ENCODE measurements around the gene PIEZO1.

PIEZO1 gene

GRCh38 chr16:88764913-88765349, 20.1 kb downstream of the PIEZO1 start:
- no peak for DNase-seq

DNA sequence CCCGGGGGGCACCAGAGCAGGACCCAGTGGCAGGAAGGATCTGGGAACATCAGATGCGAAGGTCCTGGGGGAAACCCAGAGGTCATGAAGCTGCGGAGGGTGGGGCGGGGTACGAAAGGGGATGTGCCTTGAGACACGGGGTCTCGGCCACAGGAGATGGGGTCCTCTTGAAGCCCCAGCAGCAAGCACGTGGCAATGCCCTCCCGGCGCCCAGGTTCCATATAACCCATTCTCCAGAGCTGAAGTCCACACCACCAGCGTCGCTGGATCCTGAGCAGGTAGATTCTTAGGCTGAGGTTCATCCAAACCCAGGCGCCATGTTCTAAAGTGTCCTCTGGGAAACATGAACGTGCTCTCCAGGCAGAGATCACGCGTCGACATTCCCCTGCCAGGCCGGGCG, 20.9 kb downstream of the PIEZO1 start:
- no peak for DNase-seq

DNA sequence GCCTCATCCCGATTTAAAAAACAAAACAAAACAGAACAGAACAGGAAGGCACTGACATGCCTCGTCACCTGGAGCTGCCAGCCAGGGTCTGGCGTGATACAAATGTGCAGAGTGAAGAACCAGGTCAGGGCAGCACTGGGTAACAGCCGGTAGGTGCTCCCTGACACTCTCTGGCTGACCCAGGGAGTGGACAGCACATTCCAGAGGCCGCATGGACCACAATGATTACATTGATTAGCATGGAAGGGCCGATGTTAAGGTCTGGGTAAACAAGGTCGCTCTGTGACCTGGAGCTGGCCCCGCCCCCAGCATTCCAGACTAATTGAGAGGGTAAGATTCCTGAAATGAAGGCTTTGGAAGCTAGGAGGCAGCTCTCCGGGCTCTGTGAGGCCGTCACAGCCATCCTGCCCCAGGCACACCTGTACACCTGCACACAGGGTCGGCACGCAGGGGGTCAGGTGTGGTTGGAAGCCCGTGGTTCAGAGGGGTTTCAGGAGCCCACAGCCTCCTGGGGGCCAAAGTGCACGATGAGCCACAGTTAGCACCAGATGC, 21.4 kb downstream of the PIEZO1 start:
- no peak for DNase-seq

DNA sequence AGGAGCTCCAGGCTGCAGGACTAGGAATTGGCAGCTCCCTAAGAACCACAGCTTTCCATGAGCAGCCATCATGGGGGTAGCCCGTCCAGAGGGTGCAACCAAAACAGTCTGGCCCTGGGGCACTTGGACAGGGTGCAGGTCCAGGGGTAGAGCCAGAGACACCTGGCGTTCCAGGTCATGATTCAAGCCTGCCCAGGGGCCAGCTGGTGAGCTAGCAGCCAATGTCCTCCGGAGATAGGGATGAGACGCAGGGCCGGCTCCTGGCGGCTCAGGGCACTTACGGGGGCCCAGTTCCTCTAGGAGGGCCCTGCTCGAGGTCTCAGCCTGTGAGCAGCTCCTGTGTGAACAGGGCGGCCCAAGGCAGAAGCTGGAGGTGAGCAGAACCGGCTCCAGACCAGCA, 22.1 kb downstream of the PIEZO1 start:
- no peak for DNase-seq

DNA sequence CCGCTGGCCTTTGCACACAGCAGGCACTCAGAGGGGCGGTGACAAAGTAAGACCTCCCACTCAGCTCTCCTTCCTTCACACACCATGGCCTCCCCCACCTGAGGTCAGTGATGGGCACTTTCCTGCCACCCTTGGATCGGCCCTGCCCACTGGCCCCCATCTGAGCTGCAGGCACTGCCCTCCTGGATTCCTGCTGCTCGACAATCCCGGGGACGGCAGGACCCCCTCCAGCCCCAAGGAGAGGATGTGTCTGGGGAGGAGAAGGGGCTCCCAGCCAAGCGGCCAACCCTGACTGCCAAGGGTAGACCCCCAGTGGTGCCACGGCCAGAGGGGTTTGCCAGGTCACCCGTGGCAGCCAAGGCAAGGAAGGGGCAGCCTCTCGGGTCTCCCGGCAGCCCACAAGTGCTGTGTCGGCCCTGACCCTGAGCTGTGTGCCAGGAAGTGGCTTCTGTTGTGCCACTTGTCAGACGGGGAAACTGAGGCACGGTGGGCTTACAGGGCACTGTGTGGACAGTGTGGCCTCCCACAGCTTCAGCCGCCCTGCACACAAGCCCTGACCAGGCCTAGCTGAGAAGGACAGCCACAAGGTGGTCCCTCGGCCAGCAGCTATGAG, 22.7 kb downstream of the PIEZO1 start:
- DNase-seq = no peak

DNA sequence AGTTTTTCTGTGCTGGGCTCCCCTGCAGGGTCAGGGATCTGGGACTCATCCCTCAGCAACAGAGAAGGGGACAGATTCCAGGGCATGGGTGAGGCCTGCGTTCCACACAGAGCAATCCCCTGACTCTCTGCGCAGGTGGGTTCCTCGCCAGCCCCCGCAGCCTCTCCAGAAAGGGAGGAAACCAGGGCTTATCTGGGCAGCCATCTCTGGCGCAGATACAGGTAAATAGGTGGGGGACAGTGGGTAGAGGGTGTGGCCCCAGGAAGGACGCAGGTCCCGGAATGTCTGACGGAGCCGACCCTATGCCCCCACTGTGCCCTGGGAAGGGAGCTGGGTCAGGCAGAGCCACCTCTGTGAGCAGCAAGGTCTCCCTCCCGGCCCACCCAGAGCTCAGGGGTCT, 23.2 kb downstream of the PIEZO1 start:
- no peak for DNase-seq

- no peak for DNase-seq
Measured at GRCh38 chr16:88761143-88761534, 23.9 kb downstream of the PIEZO1 start.

DNA sequence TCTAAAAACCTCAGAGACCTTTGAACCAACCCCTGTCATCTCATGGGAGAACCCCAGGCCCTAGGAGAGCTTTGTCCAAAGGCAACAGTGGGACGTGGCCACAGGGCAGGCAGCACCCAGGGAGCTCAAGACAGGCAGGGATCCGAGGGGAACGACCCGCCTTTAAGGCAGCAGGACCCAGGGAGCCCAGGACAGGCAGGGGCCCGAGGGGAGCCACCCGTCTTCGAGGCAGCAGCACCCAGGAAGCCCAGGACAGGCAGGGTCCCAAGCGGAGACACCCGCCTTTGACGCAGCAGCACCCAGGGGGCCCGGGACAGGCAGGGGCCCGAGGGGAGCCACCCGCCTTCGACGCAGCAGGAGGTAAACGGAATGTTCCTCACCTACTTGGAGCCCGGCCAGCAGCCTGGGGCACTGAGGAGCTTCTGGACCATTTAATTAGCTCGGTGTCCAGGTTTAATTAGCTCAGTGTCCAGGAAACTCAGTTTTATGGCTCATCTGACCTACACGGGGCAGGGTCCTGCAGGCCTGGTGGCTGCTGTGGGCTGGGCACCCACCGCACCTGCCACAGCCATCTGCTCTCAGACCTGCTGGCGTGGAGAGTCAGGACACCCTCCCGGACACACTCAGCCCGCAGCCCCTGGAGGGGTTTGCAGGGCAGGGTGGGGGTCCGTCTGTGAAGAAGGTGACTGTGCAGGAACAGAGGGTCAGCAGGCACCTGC, 24.4 kb downstream of the PIEZO1 start:
- no peak for DNase-seq

- DNase-seq = no peak
Measured at GRCh38 chr16:88759976-88760350, 25.1 kb downstream of the PIEZO1 start.

DNA sequence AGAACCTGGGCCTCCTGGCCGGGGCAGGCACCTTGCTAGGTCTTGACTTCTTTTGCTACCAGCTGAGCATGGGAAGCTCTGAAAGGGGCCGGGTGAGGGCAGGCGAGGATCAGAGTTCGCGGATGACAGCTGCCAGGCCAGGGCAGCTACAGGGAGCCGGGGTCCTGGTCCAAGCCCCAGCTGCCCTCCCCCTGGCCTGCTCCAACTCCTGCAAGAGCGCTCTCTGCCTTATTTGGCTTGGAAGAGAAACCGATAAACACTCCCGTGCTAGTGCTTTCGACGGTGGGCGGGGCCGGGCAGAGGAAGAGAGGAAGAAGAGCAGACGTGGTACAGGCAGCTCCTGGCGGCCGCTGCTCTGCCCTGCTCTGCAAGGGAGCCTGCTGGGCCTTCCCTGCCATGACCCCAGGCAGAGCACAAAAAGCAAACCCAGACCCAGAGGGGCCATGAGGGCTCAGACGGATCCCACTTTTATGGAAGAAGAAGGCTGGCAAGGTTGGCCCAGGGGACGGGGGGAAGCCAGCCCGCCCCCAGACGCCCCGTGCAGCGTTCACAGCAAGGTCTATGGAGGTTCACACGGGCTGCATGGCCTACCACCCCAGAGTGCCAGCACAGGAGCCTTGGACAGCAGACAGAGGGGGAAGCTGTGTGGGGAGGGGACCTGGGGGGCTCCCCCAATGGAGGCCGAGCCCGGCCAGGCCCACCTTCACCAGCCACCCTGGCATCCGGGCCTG, 25.6 kb downstream of the PIEZO1 start:
- no peak for DNase-seq

- no peak for DNase-seq
Measured at GRCh38 chr16:88758944-88759244, 26.1 kb downstream of the PIEZO1 start.

GRCh38 chr16:88758227-88758943, 26.6 kb downstream of the PIEZO1 start:
- no peak for DNase-seq

DNA sequence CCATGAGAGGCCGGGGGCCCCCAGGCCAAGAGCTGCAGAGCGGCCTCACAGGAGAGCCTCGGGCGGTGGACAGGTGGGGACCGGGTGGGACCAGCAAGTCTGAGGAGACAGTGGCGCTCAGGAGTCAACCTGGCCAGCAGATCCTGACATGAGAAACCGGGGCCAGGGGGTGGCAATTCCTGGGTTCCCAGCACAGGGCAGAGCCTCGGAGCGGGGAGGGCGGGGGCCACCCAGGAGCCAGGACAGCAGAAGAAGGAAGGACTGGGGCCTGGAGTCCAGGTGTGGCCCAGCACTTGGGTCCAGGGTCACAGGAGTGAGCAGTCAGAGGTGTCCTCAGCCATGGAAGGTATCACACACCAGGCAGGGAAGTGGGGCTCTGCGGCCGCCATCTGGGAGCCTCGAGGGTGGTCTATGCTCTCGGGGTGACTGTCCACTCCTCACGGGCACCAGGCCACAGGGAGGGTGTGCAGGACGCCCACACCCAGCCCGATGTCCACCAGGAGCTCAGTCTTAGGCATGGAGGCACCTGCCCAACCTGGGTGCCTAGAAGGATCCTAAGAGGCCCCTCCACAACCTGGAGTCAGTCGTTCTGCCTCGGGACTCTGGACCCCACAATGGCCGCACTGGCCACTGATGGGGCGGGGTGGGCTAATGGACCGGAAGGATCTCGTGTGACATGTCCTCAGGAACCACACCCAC, 29.1 kb downstream of the PIEZO1 start:
- DNase-seq = no peak

GRCh38 chr16:88754912-88755744, 29.9 kb downstream of the PIEZO1 start:
- DNase-seq = no peak

GRCh38 chr16:88754109-88754911, 30.7 kb downstream of the PIEZO1 start:
- DNase-seq = no peak

- DNase-seq = no peak
Measured at GRCh38 chr16:88753602-88754001, 31.4 kb downstream of the PIEZO1 start.

DNA sequence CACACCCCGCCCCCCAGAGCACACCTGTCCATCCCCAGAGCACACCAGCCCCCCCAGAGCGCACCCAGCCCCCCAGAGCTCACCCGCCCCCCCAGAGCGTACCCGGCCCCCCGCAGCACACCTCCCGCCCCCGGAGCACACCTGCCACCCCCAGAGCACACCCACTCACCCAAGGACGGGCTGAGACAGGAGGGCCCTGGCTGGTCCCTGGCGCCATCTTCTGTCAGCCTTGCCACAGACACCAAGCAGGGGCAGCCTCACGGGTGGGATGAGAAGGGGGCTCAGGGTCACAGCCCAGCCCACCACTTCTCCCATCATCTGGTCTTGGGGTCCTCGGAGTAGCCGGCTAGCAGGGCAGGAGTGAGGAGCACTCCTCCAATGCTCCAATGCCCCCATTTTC, 31.8 kb downstream of the PIEZO1 start:
- no peak for DNase-seq

DNA sequence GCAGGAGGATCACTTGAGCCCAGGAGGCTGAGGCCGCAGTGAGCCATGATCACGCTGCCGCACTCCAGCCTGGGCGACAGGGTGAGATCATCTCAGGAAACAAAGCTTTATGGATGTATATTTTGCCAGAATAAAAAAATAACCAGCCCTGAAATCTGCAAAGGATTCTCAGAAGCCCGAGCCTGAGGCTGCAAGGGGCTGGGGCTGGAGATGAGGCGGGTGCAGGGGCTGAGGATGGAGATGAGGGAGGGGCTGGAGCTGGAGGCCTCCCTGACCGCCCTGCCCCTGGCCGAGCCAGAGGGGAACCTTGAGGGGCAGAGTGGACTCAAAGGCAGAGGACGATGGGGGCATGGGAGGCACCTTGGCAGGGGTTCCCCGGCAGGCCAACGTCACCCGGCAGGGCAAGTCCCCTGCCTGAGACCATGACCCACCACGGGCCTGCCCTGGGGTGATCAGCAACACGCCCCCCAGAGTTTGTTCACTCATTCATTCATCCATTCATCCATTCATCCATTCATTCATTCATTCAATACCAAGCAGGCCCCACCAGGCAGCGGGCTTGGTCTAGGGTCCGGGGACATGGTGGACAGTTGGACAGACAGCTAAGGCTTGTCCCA, 32.5 kb downstream of the PIEZO1 start:
- DNase-seq = no peak

GRCh38 chr16:88750854-88751253, 34.2 kb downstream of the PIEZO1 start:
- no peak for DNase-seq

DNA sequence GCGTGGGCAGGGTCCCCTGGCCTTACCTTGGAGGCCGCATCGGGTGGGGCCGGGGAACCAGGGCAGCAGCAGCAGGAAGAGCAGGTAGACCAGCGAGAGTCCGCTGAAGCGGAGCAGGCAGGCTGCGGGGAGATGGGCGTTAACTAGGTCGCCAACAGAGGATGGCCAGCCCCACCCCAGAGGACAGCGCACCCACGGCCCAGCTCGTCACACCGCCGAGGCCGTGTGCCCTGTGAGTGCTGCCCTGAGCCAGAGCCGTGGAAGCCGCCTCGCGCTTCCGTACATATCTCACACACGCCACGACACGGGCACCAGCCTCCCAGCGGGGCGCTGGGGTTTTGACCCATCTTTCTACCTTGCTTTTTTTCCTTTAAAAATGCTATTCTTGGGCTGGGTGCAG, 35.7 kb downstream of the PIEZO1 start:
- no peak for DNase-seq

DNA sequence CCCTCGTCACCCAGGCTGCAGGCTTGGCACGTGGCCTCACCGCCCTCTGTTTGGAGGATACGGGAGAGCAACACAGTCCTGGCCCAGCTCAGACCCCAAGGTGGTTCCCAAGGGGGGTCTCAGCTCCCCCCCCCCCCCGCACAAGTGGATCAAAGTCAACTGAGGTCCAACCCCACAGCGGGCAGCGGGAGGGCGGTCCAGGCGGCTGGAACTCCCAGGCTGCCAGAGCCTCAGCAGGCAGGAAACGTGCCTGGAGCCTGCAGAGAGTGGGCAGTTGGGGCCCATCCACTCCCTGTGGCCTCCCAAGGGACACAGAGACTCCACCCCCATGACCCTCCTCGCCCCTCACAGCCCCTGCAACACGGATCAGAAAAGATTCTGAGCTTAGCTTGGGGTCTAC, 36.7 kb downstream of the PIEZO1 start:
- no peak for DNase-seq

Data from NCI-H1092 (cell line).